ENCODE results near the gene ZBTB24. TPM values are rescaled to one million over a fixed set of nuclear protein-coding genes. Genes with fewer than 3 reads are reported as not detected.

Gene ZBTB24
- total and polyA plus RNA-seq, 2 of the 13 experiments (the other 11 are each of a cell fraction or from before 2014, with no cell fraction given) = 1.5 to 6.2 TPM

- peak; percentile 22; the same call in 1 of the 2 replicates for TF ChIP-seq ARID5B (CRISPR knock-in tag; IDR thresholded peaks at IDR 0.05)
- TF ChIP-seq POLR2AphosphoS5 (IDR thresholded peaks at IDR 0.05; ENCODE audit: low read depth, low read length) = peak; percentile 29; the same call in 1 of the 2 replicates
- peak; percentile 93; the same call in 2 of the 3 replicates for TF ChIP-seq MXI1 (IDR thresholded peaks at IDR 0.05; ENCODE audit: borderline replicate concordance, low read depth, low read length)
- TF ChIP-seq THAP11 (CRISPR knock-in tag; IDR thresholded peaks at IDR 0.05) = peak; percentile 60
- TF ChIP-seq ZNF318 (CRISPR knock-in tag; IDR thresholded peaks at IDR 0.05) = no peak
- no peak for TF ChIP-seq SOX5 (CRISPR knock-in tag; IDR thresholded peaks at IDR 0.05; ENCODE audit: borderline replicate concordance)
- TF ChIP-seq TFDP2 (CRISPR knock-in tag; IDR thresholded peaks at IDR 0.05) = peak; percentile 26; the same call in 1 of the 2 replicates
- no peak for TF ChIP-seq CHD4 (IDR thresholded peaks at IDR 0.05; ENCODE audit: borderline replicate concordance, low read length)
- TF ChIP-seq PRMT3 (CRISPR knock-in tag; IDR thresholded peaks at IDR 0.05; ENCODE audit: borderline replicate concordance, low read depth) = no peak
- TF ChIP-seq CC2D1A (CRISPR knock-in tag; IDR thresholded peaks at IDR 0.05) = no peak
- no peak for TF ChIP-seq ZZZ3 (CRISPR knock-in tag; IDR thresholded peaks at IDR 0.05; ENCODE audit: borderline replicate concordance)
- TF ChIP-seq ZNF343 (CRISPR knock-in tag; IDR thresholded peaks at IDR 0.05) = peak; percentile 64; the same call in 1 of the 2 replicates
These were observed 42.5 kb downstream of the ZBTB24 start, which contains the start of the genes PPIL6 and SMPD2 (continued) for GRCh38 chr6:109440331-109441068.
